Prostate gland (tissue), 2 donors: ENCODE results near the gene NRXN3.

Source experiments
- POLR2A ChIP-seq: fragments of 450-650 bp; IDR thresholded peaks from one replicate; pipeline ENCODE4 v1.6.1; 2016; ENCODE audit warnings: antibody characterized with exemption, mild to moderate bottlenecking
- POLR2AphosphoS5 ChIP-seq: sonication (generic); formaldehyde crosslinking; IDR thresholded peaks from one replicate; pipeline ENCODE4 v1.6.1; 2017; ENCODE audit warnings: antibody characterized with exemption
- TF ChIP-seq, protein P1 (sequence below), 4 experiments: fragments of 200-600 bp in 2 of 4; fragments of 450-650 bp in 2 of 4; sonication (generic) in 2 of 4; IDR thresholded peaks; 1 replicate in 3 of 4; 2 replicates in 1 of 4; pipeline ENCODE4 v1.5.1; 2016 to 2019; ENCODE audit warnings: antibody characterized with exemption in 4 of 4, mild to moderate bottlenecking in 2 of 4, moderate library complexity in 2 of 4

DNA sequence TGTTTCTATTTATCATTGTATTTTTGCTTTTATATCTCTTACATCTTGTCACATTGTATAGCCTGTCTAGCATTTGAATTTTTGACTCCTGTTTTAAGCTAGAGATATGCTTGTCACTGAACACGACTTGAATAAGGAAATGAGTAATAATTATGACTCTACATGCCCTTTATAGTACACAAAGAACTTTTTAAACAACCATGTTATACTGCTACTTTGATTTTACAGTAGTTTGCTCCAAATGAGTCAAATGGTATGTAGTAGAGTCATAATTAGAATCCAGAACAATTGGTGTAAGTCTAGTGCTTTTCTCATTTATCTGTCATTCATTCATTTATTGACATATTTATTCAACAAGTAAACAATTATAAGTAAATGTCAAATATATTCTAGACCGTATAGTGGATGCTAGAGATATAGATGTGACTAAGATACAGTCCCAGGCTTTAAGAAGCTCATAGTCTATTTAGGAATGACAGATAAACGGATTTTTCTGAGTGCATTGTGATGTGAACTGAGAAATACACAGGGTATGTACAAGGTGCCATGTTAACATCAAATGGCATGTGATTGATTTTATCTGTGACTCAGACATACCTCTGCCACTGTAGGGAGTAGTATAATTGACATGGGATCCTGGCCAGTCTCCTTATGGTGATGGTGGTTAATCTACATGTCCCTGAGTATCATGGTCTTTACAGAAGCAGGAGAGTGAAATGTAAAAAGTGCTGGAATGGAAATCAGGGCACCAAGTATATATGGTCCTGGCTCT lies 1241.4 kb downstream of the NRXN3 start:
- TF ChIP-seq POLR2AphosphoS5: no peak
- no peak for TF ChIP-seq POLR2A
- TF ChIP-seq, protein P1, sequence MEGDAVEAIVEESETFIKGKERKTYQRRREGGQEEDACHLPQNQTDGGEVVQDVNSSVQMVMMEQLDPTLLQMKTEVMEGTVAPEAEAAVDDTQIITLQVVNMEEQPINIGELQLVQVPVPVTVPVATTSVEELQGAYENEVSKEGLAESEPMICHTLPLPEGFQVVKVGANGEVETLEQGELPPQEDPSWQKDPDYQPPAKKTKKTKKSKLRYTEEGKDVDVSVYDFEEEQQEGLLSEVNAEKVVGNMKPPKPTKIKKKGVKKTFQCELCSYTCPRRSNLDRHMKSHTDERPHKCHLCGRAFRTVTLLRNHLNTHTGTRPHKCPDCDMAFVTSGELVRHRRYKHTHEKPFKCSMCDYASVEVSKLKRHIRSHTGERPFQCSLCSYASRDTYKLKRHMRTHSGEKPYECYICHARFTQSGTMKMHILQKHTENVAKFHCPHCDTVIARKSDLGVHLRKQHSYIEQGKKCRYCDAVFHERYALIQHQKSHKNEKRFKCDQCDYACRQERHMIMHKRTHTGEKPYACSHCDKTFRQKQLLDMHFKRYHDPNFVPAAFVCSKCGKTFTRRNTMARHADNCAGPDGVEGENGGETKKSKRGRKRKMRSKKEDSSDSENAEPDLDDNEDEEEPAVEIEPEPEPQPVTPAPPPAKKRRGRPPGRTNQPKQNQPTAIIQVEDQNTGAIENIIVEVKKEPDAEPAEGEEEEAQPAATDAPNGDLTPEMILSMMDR (IDR thresholded peaks at IDR 0.05): no peak
